ENCODE measurements around the gene TMEM178B. TPM values are rescaled to one million over a fixed set of nuclear protein-coding genes. Genes with fewer than 3 reads are reported as not detected.
"Not testable (repeated sequence)": the region's sequence is repeated elsewhere in the genome, so short reads cannot be mapped to it uniquely, and the experiment has no call there.

The TMEM178B gene
- polyA plus RNA-seq, 1 of the 3 experiments (the other 2 are of a cell fraction) = 0.20 TPM

DNA sequence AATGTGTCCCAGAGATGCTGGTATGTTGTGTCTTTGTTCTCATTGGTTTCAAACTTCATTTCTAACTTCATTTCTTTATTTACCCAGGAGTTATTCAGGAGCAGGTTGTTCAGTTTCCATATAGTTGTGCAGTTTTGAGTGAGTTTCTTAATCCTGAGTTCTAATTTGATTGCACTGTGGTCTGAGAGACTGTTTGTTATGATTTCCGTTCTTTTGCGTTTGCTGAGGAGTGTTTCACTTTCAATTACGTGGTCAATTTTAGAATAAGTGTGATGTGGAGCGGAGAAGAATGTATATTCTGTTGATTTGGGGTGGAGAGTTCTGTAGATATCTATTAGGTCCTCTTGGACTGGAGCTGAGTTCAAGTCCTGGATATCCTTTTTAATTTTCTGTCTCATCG, 103.3 kb downstream of the TMEM178B start:
- H3K4me1 ChIP-seq (ENCODE audit: control insufficient read depth in 1 of 2, insufficient read depth in 2 of 2, low read depth in 1 of 2, low read length in 1 of 2); H3K27me3 ChIP-seq (ENCODE audit: insufficient read depth); H3K9me2 ChIP-seq; H3K79me2 ChIP-seq (ENCODE audit: insufficient read depth); H3K4me2 ChIP-seq; H2AFZ ChIP-seq (ENCODE audit: low read depth); H3K27ac ChIP-seq (ENCODE audit: low read depth in 2 of 2, low read length in 1 of 2); H3K9ac ChIP-seq; H3K9me3 ChIP-seq; POLR2A ChIA-PET; H3K4me3 ChIP-seq (ENCODE audit: low read depth in 2 of 2, low read length in 1 of 2); H3K36me3 ChIP-seq (replicated peaks in 1 of 2; ENCODE audit: control insufficient read depth in 1 of 2, insufficient read depth in 2 of 2, low read length in 1 of 2); H3F3A ChIP-seq (replicated peaks; ENCODE audit: insufficient read depth); CTCF ChIA-PET; DNase-seq; H4K20me1 ChIP-seq (ENCODE audit: insufficient read depth): not testable (repeated sequence)
- 39% methylated on average over 5 of the region's 5 CpGs for WGBS (ENCODE audit: low lambda C conversion rate)

- H3K4me3 ChIP-seq (ENCODE audit: low read depth in 2 of 2, low read length in 1 of 2) = no peak overlapping the region
- no peaks in the 10 kb centered on the region for H4K20me1 ChIP-seq (ENCODE audit: insufficient read depth)
- no peak overlapping the region for H2AFZ ChIP-seq (ENCODE audit: low read depth)
- no peak overlapping the region for H3K9ac ChIP-seq
- H3K4me2 ChIP-seq = no peak overlapping the region
- H3K27ac ChIP-seq (ENCODE audit: low read depth in 2 of 2, low read length in 1 of 2) = no peak overlapping the region; a peak in 1 of 4 replicates
- CTCF ChIA-PET = interaction anchor here (1.2 kb wide), 1 partner anchor 18 kb away, joined by 3 read pairs; no protein-coding TSS in a partner anchor
- POLR2A ChIA-PET = no interaction called here
- peaks cover 0 to 7% of the 10 kb centered on the region in 2 experiments; a peak in 1 of 4 replicates for H3K4me1 ChIP-seq (ENCODE audit: control insufficient read depth in 1 of 2, insufficient read depth in 2 of 2, low read depth in 1 of 2, low read length in 1 of 2)
- WGBS (ENCODE audit: low lambda C conversion rate) = 25% methylated on average over 8 of the region's 8 CpGs
- no peaks in the 10 kb centered on the region for H3K27me3 ChIP-seq (ENCODE audit: insufficient read depth)
- no peaks in the 10 kb centered on the region for H3K79me2 ChIP-seq (ENCODE audit: insufficient read depth)
- no peaks in the 10 kb centered on the region for H3K36me3 ChIP-seq (replicated peaks in 1 of 2; ENCODE audit: control insufficient read depth in 1 of 2, insufficient read depth in 2 of 2, low read length in 1 of 2)
- DNase-seq = peak; percentile 55
- no peak for TF ChIP-seq EZH2phosphoT487 (IDR thresholded peaks at IDR 0.05; ENCODE audit: borderline replicate concordance, low read depth)
- no peak for TF ChIP-seq POLR2AphosphoS5 (IDR thresholded peaks at IDR 0.05; ENCODE audit: low read depth, low read length)
- no peak for TF ChIP-seq YY1 (IDR thresholded peaks at IDR 0.05; ENCODE audit: low read depth)
- no peak for TF ChIP-seq ZBTB33 (IDR thresholded peaks at IDR 0.05; ENCODE audit: borderline replicate concordance, low read depth)
- no peak for TF ChIP-seq MAX (IDR thresholded peaks at IDR 0.05; ENCODE audit: low read depth)
- TF ChIP-seq SIN3A (IDR thresholded peaks at IDR 0.05; ENCODE audit: borderline replicate concordance, low read depth, low read length) = no peak
- no peak for TF ChIP-seq MXI1 (IDR thresholded peaks at IDR 0.05; ENCODE audit: low read depth, low read length)
- no peak for TF ChIP-seq NRF1 (IDR thresholded peaks at IDR 0.05; ENCODE audit: low read depth, low read length)
- no peak for TF ChIP-seq RAD21 (IDR thresholded peaks at IDR 0.05; ENCODE audit: low read length)
- TF ChIP-seq GABPA (IDR thresholded peaks at IDR 0.05; ENCODE audit: low read depth) = no peak
- TF ChIP-seq RXRA (IDR thresholded peaks at IDR 0.05; ENCODE audit: borderline replicate concordance, low read depth) = no peak
- no peak for TF ChIP-seq ELF1 (IDR thresholded peaks at IDR 0.05)
- no peak for TF ChIP-seq JUND (IDR thresholded peaks at IDR 0.05)
- TF ChIP-seq FOXJ3 (CRISPR knock-in tag; IDR thresholded peaks at IDR 0.05) = no peak
- no peak for TF ChIP-seq NFIC (IDR thresholded peaks at IDR 0.05; ENCODE audit: borderline replicate concordance)
- TF ChIP-seq, protein P1, sequence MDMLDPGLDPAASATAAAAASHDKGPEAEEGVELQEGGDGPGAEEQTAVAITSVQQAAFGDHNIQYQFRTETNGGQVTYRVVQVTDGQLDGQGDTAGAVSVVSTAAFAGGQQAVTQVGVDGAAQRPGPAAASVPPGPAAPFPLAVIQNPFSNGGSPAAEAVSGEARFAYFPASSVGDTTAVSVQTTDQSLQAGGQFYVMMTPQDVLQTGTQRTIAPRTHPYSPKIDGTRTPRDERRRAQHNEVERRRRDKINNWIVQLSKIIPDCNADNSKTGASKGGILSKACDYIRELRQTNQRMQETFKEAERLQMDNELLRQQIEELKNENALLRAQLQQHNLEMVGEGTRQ (IDR thresholded peaks at IDR 0.05; ENCODE audit: borderline replicate concordance, low read depth, low read length) = no peak
- TF ChIP-seq FOSL2 (IDR thresholded peaks at IDR 0.05; ENCODE audit: borderline replicate concordance, low read depth) = no peak
- no peak for TF ChIP-seq USF1 (IDR thresholded peaks at IDR 0.05; ENCODE audit: borderline replicate concordance, low read depth)
- TF ChIP-seq RCOR1 (IDR thresholded peaks at IDR 0.05; ENCODE audit: low read length) = no peak
- H3F3A ChIP-seq (replicated peaks; ENCODE audit: insufficient read depth) = no peaks in the 10 kb centered on the region
- no peaks in the 10 kb centered on the region for H3K9me3 ChIP-seq
- H3K9me2 ChIP-seq = no peaks in the 10 kb centered on the region
These were observed 104.7 kb downstream of the TMEM178B start for GRCh38 chr7:141178486-141179135.

Measured in SK-N-SH (cell line).